ENCODE measurements around the gene CD47. TPM values are rescaled to one million over a fixed set of nuclear protein-coding genes. Genes with fewer than 3 reads are reported as not detected.

CD47 gene
- total RNA-seq, 2 donors from 2014 or later: 6.4 to 12.0 TPM

GRCh38 chr3:108070356-108070755 is 20.5 kb downstream of the CD47 start:
- Histone ChIP-seq H3K27me3 (ENCODE audit: control insufficient read depth, insufficient read depth, low read length, poor library complexity, severe bottlenecking) (no peaks in the 10 kb centered on the region), H3K4me3 (ENCODE audit: low read length) (no peak overlapping the region), H3K4me1 (ENCODE audit: control insufficient read depth, insufficient read depth, low read length) (peaks cover 3% of the 10 kb centered on the region), H3K9ac (ENCODE audit: extremely low read depth, low read length, poor library complexity, severe bottlenecking) (no peak overlapping the region), H3K27ac (ENCODE audit: low read depth, low read length) (no peak overlapping the region), H3K9me3 (ENCODE audit: control insufficient read depth, low read length) (no peaks in the 10 kb centered on the region), H3K36me3 (ENCODE audit: control insufficient read depth, insufficient read depth, low read length) (no peaks in the 10 kb centered on the region)
- Mint-ChIP-seq H3K27me3 (ENCODE audit: insufficient read depth) (no peaks in the 10 kb centered on the region), H3K36me3 (ENCODE audit: low read depth) (no peaks in the 10 kb centered on the region), H3K4me1 (peaks cover 8% of the 10 kb centered on the region), H3K4me3 (no peak overlapping the region), H3K9me3 (no peaks in the 10 kb centered on the region), H3K27ac (no peak overlapping the region)
- TF ChIP-seq CTCF (conservative IDR thresholded peaks at IDR 0.05): no peak
- DNase-seq: no peak
- WGBS, 2 experiments (ENCODE audit: insufficient coverage in 1 of 2, insufficient read length in 1 of 2): 64 to 81% methylated on average over 3 to 6 of the region's 6 CpGs

DNA sequence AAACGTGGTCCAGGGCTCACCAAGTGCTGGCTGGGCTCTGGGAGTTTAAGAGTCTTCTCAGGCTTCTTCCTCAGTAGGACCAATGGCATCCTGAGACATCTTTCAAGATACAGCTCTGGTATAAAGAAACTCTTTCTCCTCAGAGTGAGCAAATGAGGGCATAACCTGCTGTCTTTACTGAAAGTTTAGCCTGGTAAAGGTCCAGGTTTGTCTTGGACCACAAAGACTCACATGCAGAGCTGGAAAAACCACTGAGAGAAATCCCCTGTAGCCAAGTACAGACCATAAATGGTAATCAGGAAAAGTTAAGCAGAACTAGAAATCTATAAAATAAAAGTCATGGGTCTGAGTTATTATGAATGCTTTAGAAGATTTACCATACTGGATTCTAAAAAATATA is 23.1 kb downstream of the CD47 start:
- Histone ChIP-seq H3K27ac (ENCODE audit: low read depth, low read length) (no peak overlapping the region), H3K9ac (ENCODE audit: extremely low read depth, low read length, poor library complexity, severe bottlenecking) (no peak overlapping the region), H3K4me3 (ENCODE audit: low read length) (no peak overlapping the region), H3K4me1 (ENCODE audit: control insufficient read depth, insufficient read depth, low read length) (peaks cover 3% of the 10 kb centered on the region), H3K9me3 (ENCODE audit: control insufficient read depth, low read length) (no peaks in the 10 kb centered on the region), H3K36me3 (ENCODE audit: control insufficient read depth, insufficient read depth, low read length) (no peaks in the 10 kb centered on the region), H3K27me3 (ENCODE audit: control insufficient read depth, insufficient read depth, low read length, poor library complexity, severe bottlenecking) (no peaks in the 10 kb centered on the region)
- no peaks in the 10 kb centered on the region for H3K27me3 Mint-ChIP-seq (ENCODE audit: insufficient read depth)
- H3K36me3 Mint-ChIP-seq (ENCODE audit: low read depth): no peaks in the 10 kb centered on the region
- H3K27ac Mint-ChIP-seq: no peak overlapping the region
- 38 to 52% methylated on average over 1 of the region's 1 CpG for WGBS, 2 experiments (ENCODE audit: insufficient coverage in 1 of 2, insufficient read length in 1 of 2)
- no peak overlapping the region for H3K4me3 Mint-ChIP-seq
- H3K9me3 Mint-ChIP-seq: no peaks in the 10 kb centered on the region
- peaks cover 8% of the 10 kb centered on the region for H3K4me1 Mint-ChIP-seq
- no peak for DNase-seq
- no peak for TF ChIP-seq CTCF (conservative IDR thresholded peaks at IDR 0.05)

- H3K27me3 ChIP-seq (ENCODE audit: control insufficient read depth, insufficient read depth, low read length, poor library complexity, severe bottlenecking): no peaks in the 10 kb centered on the region
- no peak for TF ChIP-seq CTCF (conservative IDR thresholded peaks at IDR 0.05)
- no peak overlapping the region for H3K4me3 ChIP-seq (ENCODE audit: low read length)
- no peak overlapping the region for H3K9ac ChIP-seq (ENCODE audit: extremely low read depth, low read length, poor library complexity, severe bottlenecking)
- no peak overlapping the region for H3K27ac Mint-ChIP-seq
- peaks cover 2% of the 10 kb centered on the region for H3K4me1 Mint-ChIP-seq
- no peaks in the 10 kb centered on the region for H3K9me3 Mint-ChIP-seq
- H3K4me1 ChIP-seq (ENCODE audit: control insufficient read depth, insufficient read depth, low read length): no peaks in the 10 kb centered on the region
- no peak for DNase-seq
- H3K4me3 Mint-ChIP-seq: no peak overlapping the region
- no peaks in the 10 kb centered on the region for H3K36me3 ChIP-seq (ENCODE audit: control insufficient read depth, insufficient read depth, low read length)
- no peaks in the 10 kb centered on the region for H3K36me3 Mint-ChIP-seq (ENCODE audit: low read depth)
- no peak overlapping the region for H3K27ac ChIP-seq (ENCODE audit: low read depth, low read length)
- H3K27me3 Mint-ChIP-seq (ENCODE audit: insufficient read depth): no peaks in the 10 kb centered on the region
- no peaks in the 10 kb centered on the region for H3K9me3 ChIP-seq (ENCODE audit: control insufficient read depth, low read length)
Observed at GRCh38 chr3:108065096-108065495, 25.7 kb downstream of the CD47 start.

All from endodermal cell (in vitro differentiated cells).